Measurements from ENCODE around the gene LTA4H.
"Not testable (repeated sequence)": the region's sequence is repeated elsewhere in the genome, so short reads cannot be mapped to it uniquely, and the experiment has no call there.

LTA4H gene

GRCh38 chr12:95988506-95989275 is 46.7 kb downstream of the LTA4H start:
- no peak for DNase-seq

DNA sequence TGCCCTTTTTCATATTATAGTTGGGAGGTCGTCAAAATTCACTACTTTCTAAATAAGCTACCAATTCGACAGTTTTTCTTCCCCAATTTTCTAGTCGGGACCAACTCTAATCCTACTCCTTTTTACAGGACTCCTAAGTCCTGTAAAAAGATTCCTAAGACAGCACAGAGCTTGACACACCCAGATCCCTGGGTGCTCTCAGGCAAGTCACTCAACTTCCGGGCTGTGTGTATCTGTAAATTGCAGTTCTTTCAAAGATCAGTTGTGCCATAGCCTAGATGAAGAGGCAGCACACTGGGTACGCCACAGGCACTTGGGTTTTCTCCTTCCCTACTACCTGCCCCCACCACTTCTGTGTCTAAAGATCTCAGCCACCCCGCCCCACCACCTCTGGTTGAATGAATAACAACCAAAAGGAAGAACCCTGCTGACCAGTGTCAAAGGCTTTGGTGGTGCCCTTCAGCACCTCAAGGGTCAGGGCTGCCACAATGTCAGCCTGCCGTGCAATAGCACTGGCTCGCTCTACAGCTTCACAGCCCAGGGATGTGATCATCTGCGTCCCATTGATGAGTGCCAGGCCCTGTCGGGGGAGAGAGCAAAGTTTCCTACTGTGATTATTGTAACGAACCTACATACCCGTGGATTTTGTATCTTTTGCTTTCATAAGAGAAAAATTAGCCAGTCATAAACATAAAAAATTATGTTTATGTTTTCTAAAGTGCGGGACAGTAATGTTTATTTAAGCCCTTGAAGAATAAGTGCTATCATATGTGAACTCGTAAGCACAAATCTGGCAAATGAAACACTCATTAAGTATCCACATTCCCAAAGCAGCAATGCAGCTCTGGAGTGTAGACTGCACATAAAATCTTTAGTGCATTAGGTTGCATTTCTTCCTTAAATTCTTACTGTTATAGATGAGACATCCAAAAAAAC is 48.5 kb downstream of the LTA4H start:
- DNase-seq: no peak

DNA sequence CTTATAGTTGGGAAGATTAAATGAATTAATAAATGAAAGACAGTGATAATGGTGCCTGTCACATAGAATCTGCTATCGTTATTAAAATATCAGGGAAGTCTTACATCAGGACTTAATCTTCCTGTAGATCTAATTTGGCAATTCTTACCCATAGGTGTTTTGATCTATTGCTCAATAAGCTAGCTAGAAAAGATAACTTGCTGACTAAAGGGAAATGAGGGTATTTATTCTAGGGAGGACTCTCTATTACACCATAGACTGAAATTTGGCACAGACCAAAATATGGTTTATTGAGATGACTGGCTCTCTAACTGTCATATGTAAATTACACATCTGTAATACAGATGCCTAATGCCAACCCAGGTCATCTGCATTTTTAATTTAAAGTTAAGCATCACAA is 50.7 kb downstream of the LTA4H start:
- no peak for DNase-seq

GRCh38 chr12:95982602-95983001 is 52.8 kb downstream of the LTA4H start:
- DNase-seq: no peak

GRCh38 chr12:95980437-95980836 is 55.0 kb downstream of the LTA4H start:
- DNase-seq: no peak

DNA sequence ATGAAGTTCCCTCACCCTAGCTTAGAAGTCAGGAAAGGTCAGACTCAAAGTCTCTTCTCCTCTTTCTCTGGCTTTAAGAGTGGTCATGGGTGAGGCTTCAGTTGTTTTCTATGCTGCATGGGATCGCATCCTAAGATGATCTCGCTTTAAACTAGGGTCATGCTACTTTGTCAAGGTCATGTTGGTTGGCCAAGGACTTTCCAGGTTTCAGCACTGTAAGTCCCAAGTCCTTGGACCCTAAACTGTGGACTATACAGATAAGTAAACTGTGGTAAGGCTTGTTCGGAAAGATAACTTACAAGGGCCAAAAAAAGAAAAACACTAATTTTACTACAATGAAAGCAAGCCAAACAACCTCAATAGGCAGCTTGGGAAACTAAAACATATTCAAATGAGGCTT is 56.6 kb downstream of the LTA4H start:
- DNase-seq: no peak

- DNase-seq: no peak
These were observed 57.0 kb downstream of the LTA4H start for GRCh38 chr12:95978351-95978750.

DNA sequence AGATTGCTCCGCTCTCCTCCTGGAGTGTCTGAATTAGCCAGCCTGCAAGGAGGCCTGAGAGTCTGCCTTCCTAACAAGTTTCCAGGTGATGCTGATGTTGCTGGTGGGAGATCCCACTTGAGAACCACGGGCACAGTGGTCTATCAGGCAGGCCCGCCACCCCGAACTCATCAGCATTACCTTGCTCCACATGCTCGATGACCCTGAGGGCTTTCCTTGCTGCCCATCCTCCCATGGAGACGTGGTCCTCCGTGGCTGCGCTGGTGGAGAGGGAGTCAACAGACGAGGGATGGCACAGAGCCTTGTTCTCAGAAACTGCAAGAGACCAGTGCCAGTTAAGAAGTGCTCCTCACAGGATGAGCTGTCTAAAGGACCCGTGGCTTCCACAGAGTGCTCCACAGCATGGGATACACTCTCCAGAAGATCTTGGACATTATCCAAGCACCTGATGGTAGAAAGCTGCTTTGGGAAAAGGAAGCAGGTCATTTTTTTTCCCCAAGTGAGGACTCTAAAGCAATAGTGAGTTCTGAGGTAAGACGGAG is 57.6 kb downstream of the LTA4H start:
- no peak for DNase-seq

- no peak for DNase-seq
These were observed 59.0 kb downstream of the LTA4H start for GRCh38 chr12:95976416-95976832.

DNA sequence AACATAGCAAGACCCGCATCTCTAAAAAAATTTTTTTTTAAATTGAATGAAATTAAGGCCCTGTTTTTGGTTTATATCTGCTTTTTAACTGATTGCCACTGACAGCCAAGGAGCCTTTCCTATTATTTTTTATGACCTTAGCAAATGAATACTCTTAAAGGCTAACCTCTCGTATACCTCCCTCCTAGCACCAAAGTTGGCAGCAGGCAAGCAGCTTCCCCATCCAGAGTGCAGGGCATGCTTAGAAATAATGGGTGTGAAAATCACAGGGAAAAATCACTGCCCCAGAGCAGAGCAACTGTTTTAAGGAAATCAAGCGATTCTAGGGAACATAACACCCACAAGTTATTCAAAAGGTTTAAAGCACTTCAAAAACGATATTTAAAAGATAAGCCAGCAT is 59.9 kb downstream of the LTA4H start:
- no peak for DNase-seq

DNA sequence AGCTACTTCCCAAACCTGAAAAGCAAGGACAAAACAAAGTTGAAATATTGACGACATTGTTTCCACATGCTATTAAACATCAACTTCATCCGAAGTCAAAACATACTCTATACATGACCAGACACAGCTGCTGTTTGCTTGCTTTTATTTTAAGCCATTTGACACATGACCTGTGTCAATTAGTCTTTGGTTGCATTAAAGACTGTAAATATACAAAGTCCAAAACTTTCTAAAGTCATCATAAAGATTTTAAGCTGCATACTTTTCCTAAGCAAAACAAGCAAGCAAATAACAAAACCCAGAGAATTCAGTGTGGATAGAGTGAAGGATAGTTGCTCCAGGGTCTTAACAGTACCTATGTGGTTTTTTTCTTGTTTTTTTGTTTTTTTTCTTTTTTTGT is 61.0 kb downstream of the LTA4H start:
- no peak for DNase-seq

GRCh38 chr12:95972832-95973456 is 62.4 kb downstream of the LTA4H start:
- no peak for DNase-seq

DNA sequence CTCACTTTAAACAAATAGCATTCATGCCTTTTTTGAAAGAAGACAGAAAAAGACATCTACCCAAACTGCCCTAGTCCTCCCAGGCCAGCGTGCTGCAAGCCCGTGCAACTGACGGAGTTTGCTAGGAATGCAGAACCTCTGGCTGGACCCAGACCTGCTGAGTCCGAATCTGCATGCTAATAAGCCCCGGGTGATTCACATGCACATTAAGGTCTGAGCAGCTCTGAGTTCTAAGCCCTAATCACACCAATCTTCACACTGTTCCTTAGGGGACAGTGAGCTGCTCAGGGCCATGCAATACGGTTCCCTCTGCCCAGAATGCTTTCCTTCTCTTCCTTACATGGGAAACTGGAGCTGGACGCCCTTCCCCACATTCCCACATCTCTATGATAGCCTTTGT is 64.5 kb downstream of the LTA4H start:
- DNase-seq: no peak

- DNase-seq: not testable (repeated sequence)
These were observed 66.3 kb downstream of the LTA4H start for GRCh38 chr12:95969116-95969515.

GRCh38 chr12:95967301-95967700 is 68.1 kb downstream of the LTA4H start:
- DNase-seq: no peak

- no peak for DNase-seq
These were observed 69.0 kb downstream of the LTA4H start for GRCh38 chr12:95966287-95966870.

DNA sequence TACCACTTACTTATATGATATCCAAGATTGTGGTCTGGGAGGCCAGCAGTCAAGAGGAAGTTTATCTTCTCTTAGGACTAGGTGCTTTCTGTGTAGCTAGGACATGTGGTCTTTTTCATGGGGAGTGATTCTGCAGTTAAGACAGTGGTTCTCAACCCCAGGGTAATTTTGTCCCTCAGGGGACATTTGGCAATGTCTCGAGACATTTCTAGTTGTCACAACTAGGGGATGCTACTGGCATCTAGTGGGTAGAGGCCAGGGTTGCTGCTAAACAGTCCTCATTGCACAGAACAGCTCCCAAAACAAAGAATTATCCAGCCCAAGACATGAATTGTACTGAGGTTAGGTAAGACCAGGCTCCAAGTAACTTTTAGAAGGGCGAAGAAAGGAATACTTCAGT is 72.3 kb downstream of the LTA4H start:
- DNase-seq: no peak

GRCh38 chr12:95962222-95962621 is 73.2 kb downstream of the LTA4H start:
- DNase-seq: no peak

DNA sequence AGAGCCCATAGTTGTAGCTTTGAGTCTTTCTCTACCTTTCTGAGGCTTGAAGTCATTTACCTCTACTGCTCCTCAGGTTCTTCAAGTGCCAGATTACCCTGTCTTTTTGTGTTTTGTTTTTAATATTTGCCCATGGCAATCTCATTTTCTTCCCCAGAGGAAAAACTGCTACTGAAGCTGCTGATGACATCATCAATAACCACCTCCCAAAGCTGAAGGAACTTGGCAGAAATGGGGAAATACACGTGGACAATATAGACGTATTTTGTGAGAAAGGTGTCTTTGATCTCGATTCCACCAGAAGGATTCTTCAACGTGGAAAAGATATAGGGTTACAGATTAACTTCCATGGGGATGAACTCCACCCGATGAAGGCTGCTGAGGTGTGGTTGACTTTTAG is 75.1 kb downstream of the LTA4H start:
- DNase-seq: no peak

- no peak for DNase-seq
These were observed 76.3 kb downstream of the LTA4H start for GRCh38 chr12:95959107-95959506.

- no peak for DNase-seq
These were observed 78.7 kb downstream of the LTA4H start for GRCh38 chr12:95956557-95957145.

DNA sequence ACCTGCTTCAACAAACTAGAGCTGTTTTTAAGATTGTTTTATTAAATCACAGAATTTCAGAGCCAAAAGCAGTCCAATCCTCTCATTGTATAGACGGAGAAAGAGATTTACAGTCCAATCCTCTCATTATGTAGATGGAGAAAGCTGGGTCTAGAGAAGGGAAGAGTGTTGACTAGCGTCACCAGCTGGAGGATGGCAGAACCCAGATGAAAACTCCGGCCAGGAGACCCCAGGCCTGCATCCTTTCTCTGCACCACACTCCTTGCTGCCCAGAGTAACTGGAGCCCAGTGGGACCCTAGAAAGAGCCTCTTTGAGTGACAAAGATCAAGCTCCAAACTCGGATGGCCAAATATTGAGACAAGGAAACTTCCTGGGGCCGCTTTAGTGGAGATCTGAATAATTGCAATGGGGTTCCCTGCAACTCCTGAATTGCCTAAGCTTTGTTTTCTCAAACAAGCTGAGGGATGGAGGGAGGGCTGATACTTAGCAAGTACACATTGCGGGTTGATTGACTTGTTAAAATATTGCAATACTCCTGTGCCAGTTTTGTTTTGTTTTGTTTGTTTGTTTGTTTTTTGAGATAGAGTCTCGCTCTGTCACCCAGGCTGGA is 79.7 kb downstream of the LTA4H start:
- DNase-seq: no peak

Measured in activated effector memory CD4-positive, alpha-beta T cell treated with Interleukin-2 at 50 U/mL for 16 hours (primary cell).